Measurements from ENCODE around the gene CAPN5. TPM values are rescaled to one million over a fixed set of nuclear protein-coding genes. Genes with fewer than 3 reads are reported as not detected.

The CAPN5 gene
- total and polyA plus RNA-seq, 10 of the 15 experiments (the other 5 are each of a cell fraction or from before 2014, with no cell fraction given), result 0.02 to 0.33 (median 0.07) TPM; not detected in 3

GRCh38 chr11:77058900-77059299 lies 7.9 kb upstream of the CAPN5 start (continued):
- TF ChIP-seq BHLHE40 (IDR thresholded peaks at IDR 0.05; ENCODE audit: borderline replicate concordance in 1 of 2, low read depth in 2 of 2, low read length in 1 of 2) (no peak), HDGF (IDR thresholded peaks at IDR 0.05) (no peak), SMARCA5 (IDR thresholded peaks at IDR 0.05) (no peak), RAD51 (IDR thresholded peaks at IDR 0.05) (no peak), SRF (IDR thresholded peaks at IDR 0.05; ENCODE audit: low read depth in 2 of 2, low read length in 2 of 2) (no peak), ZZZ3 (IDR thresholded peaks at IDR 0.05; ENCODE audit: control insufficient read depth, insufficient read length, low read depth) (no peak), SP1 (IDR thresholded peaks at IDR 0.05; ENCODE audit: low read depth, low read length) (no peak)
- TF ChIP-seq, protein P1, sequence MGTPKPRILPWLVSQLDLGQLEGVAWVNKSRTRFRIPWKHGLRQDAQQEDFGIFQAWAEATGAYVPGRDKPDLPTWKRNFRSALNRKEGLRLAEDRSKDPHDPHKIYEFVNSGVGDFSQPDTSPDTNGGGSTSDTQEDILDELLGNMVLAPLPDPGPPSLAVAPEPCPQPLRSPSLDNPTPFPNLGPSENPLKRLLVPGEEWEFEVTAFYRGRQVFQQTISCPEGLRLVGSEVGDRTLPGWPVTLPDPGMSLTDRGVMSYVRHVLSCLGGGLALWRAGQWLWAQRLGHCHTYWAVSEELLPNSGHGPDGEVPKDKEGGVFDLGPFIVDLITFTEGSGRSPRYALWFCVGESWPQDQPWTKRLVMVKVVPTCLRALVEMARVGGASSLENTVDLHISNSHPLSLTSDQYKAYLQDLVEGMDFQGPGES (IDR thresholded peaks at IDR 0.05), result no peak

GRCh38 chr11:77059806-77060205 lies 7.0 kb upstream of the CAPN5 start:
- Histone ChIP-seq H4K20me1 (ENCODE audit: control insufficient read depth, insufficient read depth) (no peaks in the 10 kb centered on the region), H3K4me2 (ENCODE audit: control insufficient read depth, insufficient read depth) (no peak overlapping the region), H3K79me2 (ENCODE audit: control insufficient read depth, insufficient read depth, low read length) (no peaks in the 10 kb centered on the region), H3K9me3 (replicated peaks; ENCODE audit: control insufficient read depth, insufficient read depth, low read length) (peaks cover 2% of the 10 kb centered on the region; the same call in 1 of the 3 replicates), H3K4me1 (ENCODE audit: control insufficient read depth, insufficient read depth, low read length) (no peaks in the 10 kb centered on the region), H3K27ac (ENCODE audit: control insufficient read depth, insufficient read depth) (no peak overlapping the region), H3K27me3 (replicated peaks in 1 of 2; ENCODE audit: control insufficient read depth in 2 of 2, insufficient read depth in 2 of 2, low read length in 1 of 2) (no peaks in the 10 kb centered on the region), H3K36me3 (ENCODE audit: control insufficient read depth in 2 of 2, insufficient read depth in 2 of 2, low read length in 1 of 2) (no peaks in the 10 kb centered on the region), H2AFZ (ENCODE audit: control insufficient read depth, low read depth, low read length) (no peak overlapping the region), H3K9ac (ENCODE audit: control insufficient read depth, insufficient read depth, low read length) (no peak overlapping the region), H3K4me3 (no peak overlapping the region)
- ChIA-PET CTCF (interaction anchor here (3.6 kb wide), 1 partner anchor 12 kb away, joined by 11 read pairs; no protein-coding TSS in a partner anchor), SMC1A (ENCODE audit: uncharacterized antibody, unreplicated experiment) (no interaction called here), POLR2A (no interaction called here), RAD21 (ENCODE audit: unreplicated experiment) (no interaction called here)
- in situ Hi-C loops (cut with MboI), result no loop called here
- 55% methylated on average over 5 of the region's 5 CpGs for WGBS (ENCODE audit: insufficient coverage, insufficient replicate concordance, low lambda C conversion rate, missing lambda C conversion rate)
- BruUV-seq (replicated peaks), result no TSS peak
- ATAC-seq, result no peak
- DNase-seq (ENCODE audit: low read depth, low spot score), result no peak
- no peak for FAIRE-seq
- intact Hi-C loops (cut with micrococcal nuclease; ENCODE audit: unreplicated experiment), result no loop called here
- TF ChIP-seq, protein P2, sequence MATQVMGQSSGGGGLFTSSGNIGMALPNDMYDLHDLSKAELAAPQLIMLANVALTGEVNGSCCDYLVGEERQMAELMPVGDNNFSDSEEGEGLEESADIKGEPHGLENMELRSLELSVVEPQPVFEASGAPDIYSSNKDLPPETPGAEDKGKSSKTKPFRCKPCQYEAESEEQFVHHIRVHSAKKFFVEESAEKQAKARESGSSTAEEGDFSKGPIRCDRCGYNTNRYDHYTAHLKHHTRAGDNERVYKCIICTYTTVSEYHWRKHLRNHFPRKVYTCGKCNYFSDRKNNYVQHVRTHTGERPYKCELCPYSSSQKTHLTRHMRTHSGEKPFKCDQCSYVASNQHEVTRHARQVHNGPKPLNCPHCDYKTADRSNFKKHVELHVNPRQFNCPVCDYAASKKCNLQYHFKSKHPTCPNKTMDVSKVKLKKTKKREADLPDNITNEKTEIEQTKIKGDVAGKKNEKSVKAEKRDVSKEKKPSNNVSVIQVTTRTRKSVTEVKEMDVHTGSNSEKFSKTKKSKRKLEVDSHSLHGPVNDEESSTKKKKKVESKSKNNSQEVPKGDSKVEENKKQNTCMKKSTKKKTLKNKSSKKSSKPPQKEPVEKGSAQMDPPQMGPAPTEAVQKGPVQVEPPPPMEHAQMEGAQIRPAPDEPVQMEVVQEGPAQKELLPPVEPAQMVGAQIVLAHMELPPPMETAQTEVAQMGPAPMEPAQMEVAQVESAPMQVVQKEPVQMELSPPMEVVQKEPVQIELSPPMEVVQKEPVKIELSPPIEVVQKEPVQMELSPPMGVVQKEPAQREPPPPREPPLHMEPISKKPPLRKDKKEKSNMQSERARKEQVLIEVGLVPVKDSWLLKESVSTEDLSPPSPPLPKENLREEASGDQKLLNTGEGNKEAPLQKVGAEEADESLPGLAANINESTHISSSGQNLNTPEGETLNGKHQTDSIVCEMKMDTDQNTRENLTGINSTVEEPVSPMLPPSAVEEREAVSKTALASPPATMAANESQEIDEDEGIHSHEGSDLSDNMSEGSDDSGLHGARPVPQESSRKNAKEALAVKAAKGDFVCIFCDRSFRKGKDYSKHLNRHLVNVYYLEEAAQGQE (IDR thresholded peaks at IDR 0.05; ENCODE audit: low read depth, low read length), result no peak
- no peak for TF ChIP-seq SRF (IDR thresholded peaks at IDR 0.05; ENCODE audit: low read depth in 2 of 2, low read length in 2 of 2)
- no peak for TF ChIP-seq ETV6 (conservative IDR thresholded peaks at IDR 0.05 in 1 of 2, IDR thresholded peaks at IDR 0.05 in 1 of 2; ENCODE audit: borderline replicate concordance in 1 of 2, low read depth in 1 of 2)
- TF ChIP-seq EED (IDR thresholded peaks at IDR 0.05; ENCODE audit: low read depth), result no peak
- no peak for TF ChIP-seq STAT1 (conservative IDR thresholded peaks at IDR 0.05)
- TF ChIP-seq ZNF622 (IDR thresholded peaks at IDR 0.05), result no peak
- TF ChIP-seq E2F8 (IDR thresholded peaks at IDR 0.05; ENCODE audit: low read depth, partially characterized antibody), result no peak
- TF ChIP-seq CBX3 (IDR thresholded peaks at IDR 0.05; ENCODE audit: borderline replicate concordance, low read depth), result no peak
